Epithelial cell of esophagus (primary cell): ENCODE results near the gene RPL7A.
"Not testable (repeated sequence)": the region's sequence is repeated elsewhere in the genome, so short reads cannot be mapped to it uniquely, and the experiment has no call there.

Experiments
- DNase-seq: peaks from one replicate; pipeline ENCODE4 v3.0.0; 2010; ENCODE audit warnings: low read depth
- H3K4me3 ChIP-seq: 2 replicates; pipeline ENCODE4 v1.5.1; 2011; ENCODE audit warnings: mild to moderate bottlenecking, low read length, control low read depth
- CTCF ChIP-seq: IDR thresholded peaks from 2 replicates; pipeline ENCODE4 v1.5.1; 2011; ENCODE audit warnings: low read depth, mild to moderate bottlenecking, low read length, control low read depth, inconsistent platforms; ENCODE audit not compliant: insufficient read depth; ENCODE audit errors: missing control alignments

The RPL7A gene

GRCh38 chr9:133375724-133376654, 28.0 kb downstream of the RPL7A start, which contains the start of the genes STKLD1 and SURF4:
Gene STKLD1 (plus strand): TSS chr9:133376366. CDS start chr9:133376474, 108 bp downstream.
Gene SURF4 (minus strand): TSS chr9:133376060. CDS start chr9:133375969, 91 bp downstream.
- H3K4me3 ChIP-seq: peak within 1 kb of the TSS; percentile 81
- peak; percentile 99 for DNase-seq
- TF ChIP-seq CTCF: no peak

GRCh38 chr9:133377280-133377679, 29.3 kb downstream of the RPL7A start:
- not testable (repeated sequence) for H3K4me3 ChIP-seq

GRCh38 chr9:133377721-133378216, 29.8 kb downstream of the RPL7A start:
- H3K4me3 ChIP-seq: no peak overlapping the region
- peak; percentile 56 for DNase-seq
- no peak for TF ChIP-seq CTCF

More at GRCh38 chr9:133377280-133377679, 29.3 kb downstream of the RPL7A start:
- DNase-seq: not testable (repeated sequence)

GRCh38 chr9:133378408-133378962, 30.5 kb downstream of the RPL7A start:
- TF ChIP-seq CTCF: no peak
- no peak for DNase-seq
- H3K4me3 ChIP-seq: no peak overlapping the region

GRCh38 chr9:133379153-133380086, 31.4 kb downstream of the RPL7A start:
- DNase-seq: no peak
- no peak overlapping the region for H3K4me3 ChIP-seq
- no peak for TF ChIP-seq CTCF

- no peak overlapping the region for H3K4me3 ChIP-seq
- no peak for TF ChIP-seq CTCF
- no peak for DNase-seq
Observed at GRCh38 chr9:133380734-133381133, 32.7 kb downstream of the RPL7A start.
